Vagina (tissue), 2 donors: Measurements from ENCODE around the gene PRKCQ.

Source experiments
- CTCF ChIP-seq, 3 experiments: fragments of 450-650 bp in 2 of 3; fragments of 200-600 bp in 1 of 3; sonication (generic) in 1 of 3; IDR thresholded peaks; one replicate each; pipeline ENCODE4 v1.5.1; 2017 to 2019; ENCODE audit warnings: antibody characterized with exemption in 3 of 3, mild to moderate bottlenecking in 2 of 3, moderate library complexity in 2 of 3
- POLR2A ChIP-seq, 2 donors: fragments of 450-650 bp; IDR thresholded peaks; one replicate each; pipeline ENCODE4 v1.6.1; 2017; ENCODE audit warnings: antibody characterized with exemption in 2 of 2, mild to moderate bottlenecking in 2 of 2, moderate library complexity in 2 of 2
- POLR2AphosphoS5 ChIP-seq, 2 donors: sonication (generic); formaldehyde crosslinking; IDR thresholded peaks; one replicate each; pipeline ENCODE4 v1.9.0; 2017; ENCODE audit warnings: antibody characterized with exemption in 2 of 2, mild to moderate bottlenecking in 2 of 2, low read depth in 1 of 2; ENCODE audit not compliant: insufficient read depth in 1 of 2

- TF ChIP-seq CTCF (IDR thresholded peaks at IDR 0.05) (no peak), POLR2AphosphoS5 (IDR thresholded peaks at IDR 0.05; ENCODE audit: insufficient read depth in 1 of 2, low read depth in 1 of 2) (no peak), POLR2A (IDR thresholded peaks at IDR 0.05) (no peak)
Measured at GRCh38 chr10:6574664-6575176, 5.4 kb downstream of the PRKCQ start.
